Activated T-helper 1 cell treated with Interleukin-2 at 50 U/mL for 16 hours (primary cell): ENCODE measurements around the gene RHOA.
"Not testable (repeated sequence)": the region's sequence is repeated elsewhere in the genome, so short reads cannot be mapped to it uniquely, and the experiment has no call there.

Experiments
- DNase-seq: peaks from one replicate; pipeline ENCODE4 v3.0.0-alpha.2; 2020; ENCODE audit warnings: low read depth

RHOA gene

GRCh38 chr3:49362561-49362960 lies 49.2 kb downstream of the RHOA start:
- no peak for DNase-seq

- DNase-seq: no peak
Observed at GRCh38 chr3:49359623-49360022, 52.2 kb downstream of the RHOA start.

- no peak for DNase-seq
Observed at GRCh38 chr3:49358884-49359225, 52.9 kb downstream of the RHOA start.

- peak; percentile 64 for DNase-seq
Observed at GRCh38 chr3:49358217-49358883, 53.4 kb downstream of the RHOA start, which contains the start of gene GPX1. TSS of gene GPX1 (minus strand) at chr3:49358353. CDS start at chr3:49358278, 75 bp downstream.

DNA sequence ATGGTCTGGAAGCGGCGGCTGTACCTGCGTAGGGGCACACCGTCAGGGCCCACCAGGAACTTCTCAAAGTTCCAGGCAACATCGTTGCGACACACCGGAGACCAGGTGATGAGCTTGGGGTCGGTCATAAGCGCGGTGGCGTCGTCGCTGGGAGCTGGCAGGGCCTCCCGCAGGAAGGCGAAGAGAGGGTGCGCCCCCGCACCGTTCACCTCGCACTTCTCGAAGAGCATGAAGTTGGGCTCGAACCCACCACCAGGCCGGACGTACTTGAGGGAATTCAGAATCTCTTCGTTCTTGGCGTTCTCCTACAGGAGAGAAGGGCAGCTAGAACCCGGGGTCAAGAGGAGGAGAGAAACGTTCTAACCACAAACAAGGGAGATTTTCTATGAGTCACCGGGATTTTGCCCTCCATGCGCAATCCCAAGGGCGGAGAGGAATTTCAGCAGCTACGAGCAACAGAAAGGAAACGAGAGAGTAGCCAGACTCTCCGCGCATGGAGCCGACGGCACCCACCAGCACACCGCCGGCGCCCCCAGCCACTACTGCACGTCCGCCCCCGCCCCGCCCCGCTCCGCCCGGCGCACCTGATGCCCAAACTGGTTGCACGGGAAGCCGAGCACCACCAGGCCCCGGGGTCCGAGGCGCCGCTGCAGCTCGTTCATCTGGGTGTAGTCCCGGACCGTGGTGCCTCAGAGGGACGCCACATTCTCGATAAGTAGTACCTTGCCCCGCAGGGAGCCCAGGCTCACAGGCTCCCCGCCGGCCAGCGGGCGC lies 54.1 kb downstream of the RHOA start:
- DNase-seq: peak; percentile 28

DNA sequence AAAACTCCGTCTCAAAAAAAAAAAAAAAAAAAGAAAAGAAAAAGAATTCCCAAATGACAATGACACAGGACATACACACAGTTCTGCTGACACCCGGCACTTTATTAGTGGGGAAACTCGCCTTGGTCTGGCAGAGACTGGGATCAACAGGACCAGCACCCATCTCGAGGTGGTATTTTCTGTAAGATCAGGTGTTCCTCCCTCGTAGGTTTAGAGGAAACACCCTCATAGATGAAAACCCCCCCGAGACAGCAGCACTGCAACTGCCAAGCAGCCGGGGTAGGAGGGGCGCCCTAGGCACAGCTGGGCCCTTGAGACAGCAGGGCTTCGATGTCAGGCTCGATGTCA lies 54.7 kb downstream of the RHOA start:
- not testable (repeated sequence) for DNase-seq

GRCh38 chr3:49352890-49353421 lies 58.8 kb downstream of the RHOA start:
- DNase-seq: no peak

DNA sequence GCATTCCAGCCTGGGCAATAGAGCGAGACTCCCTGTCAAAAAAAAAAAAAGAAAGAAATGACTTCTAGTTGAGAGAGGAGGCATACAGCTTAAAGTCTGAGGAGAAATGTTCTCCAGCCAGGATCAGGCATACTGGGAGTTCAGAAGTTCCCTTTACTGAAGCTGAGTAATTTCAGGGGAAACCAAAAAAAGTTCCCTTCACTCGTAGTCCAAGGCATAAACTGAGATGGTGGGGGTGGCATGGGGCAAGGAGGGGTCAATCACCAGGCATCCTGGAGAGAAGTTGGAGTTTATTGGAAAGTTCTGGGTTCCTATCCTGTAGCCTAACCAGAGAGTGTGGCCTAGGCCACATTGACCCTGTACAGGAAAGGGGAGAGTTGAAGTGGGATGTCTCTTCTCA lies 59.5 kb downstream of the RHOA start:
- no peak for DNase-seq

GRCh38 chr3:49351521-49352011 lies 60.2 kb downstream of the RHOA start:
- no peak for DNase-seq

GRCh38 chr3:49349348-49350114 lies 62.2 kb downstream of the RHOA start:
- no peak for DNase-seq

DNA sequence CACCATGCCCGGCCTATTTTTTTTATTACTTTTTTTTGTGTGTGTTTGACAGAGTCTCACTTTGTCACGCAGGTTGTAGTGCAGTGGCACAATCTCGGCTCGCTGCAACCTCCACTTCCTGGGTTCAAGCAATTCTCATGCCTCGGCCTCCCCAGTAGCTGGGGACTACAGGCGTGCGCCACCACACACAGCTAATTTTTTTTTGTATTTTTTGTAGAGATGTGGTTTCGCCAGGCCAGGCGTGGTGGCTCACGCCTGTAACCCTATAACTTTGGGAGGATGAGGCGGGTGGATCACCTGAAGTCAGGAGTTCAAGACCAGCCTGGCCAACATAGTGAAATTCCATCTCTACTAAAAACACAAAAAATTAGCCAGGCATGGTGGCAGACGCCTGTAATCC lies 63.4 kb downstream of the RHOA start:
- not testable (repeated sequence) for DNase-seq

DNA sequence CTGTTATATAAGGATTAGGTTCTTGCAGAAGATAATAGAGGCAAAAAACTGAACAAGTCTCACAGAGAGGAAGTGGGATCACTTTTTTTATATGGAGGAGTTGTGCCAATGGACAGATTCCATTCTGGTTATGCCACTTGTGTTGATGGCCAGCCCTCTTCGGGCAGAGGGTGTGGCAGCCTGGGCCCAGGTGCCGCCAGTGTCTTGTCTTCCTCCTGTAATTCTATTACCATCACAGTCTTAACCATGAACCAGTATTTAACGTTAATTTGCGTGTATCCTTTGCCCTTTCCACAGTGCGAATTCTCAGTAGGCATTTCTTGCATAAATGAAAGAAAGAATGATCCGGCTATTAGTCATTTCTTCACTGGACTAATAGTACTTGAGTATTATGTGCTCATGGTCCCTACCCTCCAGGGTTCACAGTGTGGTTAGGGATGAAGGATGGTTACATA lies 65.0 kb downstream of the RHOA start:
- DNase-seq: no peak

- no peak for DNase-seq
Observed at GRCh38 chr3:49343163-49343562, 68.6 kb downstream of the RHOA start.

- DNase-seq: no peak
Observed at GRCh38 chr3:49341996-49342395, 69.8 kb downstream of the RHOA start.

DNA sequence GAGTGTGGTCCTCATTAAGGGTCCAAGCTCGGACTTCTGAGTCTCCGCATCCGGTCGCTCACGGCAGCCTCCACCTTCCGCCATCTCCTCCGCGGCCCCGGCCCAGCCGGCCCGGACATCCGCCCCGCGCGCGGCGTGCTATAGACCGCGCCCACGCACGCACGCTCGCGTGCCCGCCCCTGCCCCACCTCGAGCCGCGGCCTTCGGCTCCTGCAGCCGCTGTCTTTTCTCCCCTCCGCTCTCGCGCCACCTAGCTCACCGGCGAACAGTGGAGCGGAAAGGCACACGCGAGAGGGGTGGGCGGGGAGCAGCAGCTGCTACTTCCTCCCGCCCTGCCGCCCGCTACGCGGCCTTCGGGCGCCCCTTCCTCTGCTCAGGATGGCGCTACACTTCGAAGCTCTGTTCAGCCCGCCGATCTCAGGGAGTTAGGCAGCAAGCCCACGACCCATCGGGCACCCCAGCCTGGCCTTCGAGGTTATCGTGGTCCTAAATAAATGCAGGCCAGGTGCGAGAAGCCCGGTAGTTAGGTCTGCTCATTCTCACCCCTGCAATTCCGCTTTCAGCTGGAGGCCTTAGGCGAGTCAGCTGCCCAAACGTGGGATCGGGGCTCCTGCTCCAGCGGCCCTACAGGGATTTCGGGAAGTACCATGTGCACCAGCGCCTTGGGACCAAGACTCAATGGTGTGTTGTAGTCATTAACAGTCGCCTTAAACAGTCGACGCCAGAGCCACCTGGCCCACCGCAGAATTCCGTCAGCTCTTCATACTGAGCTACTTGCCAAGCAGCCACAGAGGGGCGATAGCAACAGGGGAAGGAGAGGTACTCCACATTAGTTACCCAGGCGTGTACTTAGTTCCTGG lies 71.6 kb downstream of the RHOA start, which contains the start of gene USP4:
USP4 (minus strand) TSS at position 113 of the 860 bp plus-strand sequence; CDS start at position 84, 29 bp downstream.
- peak; percentile 92 for DNase-seq

DNA sequence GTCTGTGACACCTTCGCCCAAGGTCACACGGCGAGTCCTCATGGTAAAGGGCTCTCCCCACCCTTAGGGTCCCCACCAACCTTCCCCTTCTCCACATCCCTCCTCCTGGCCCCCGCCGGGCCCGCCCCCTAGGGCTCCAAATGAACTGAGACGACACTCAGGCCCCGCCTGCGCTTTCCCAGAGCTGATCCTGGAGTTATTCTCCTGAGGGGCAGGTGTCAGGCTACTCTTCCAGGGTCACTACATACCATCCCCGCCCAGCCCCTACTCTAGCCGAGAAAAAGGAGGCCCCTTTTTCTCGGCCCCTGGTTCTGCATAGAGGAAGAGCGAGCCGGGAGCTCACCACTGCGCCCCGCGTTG lies 72.2 kb downstream of the RHOA start:
- no peak for DNase-seq

GRCh38 chr3:49333916-49334633 lies 77.7 kb downstream of the RHOA start:
- DNase-seq: no peak

DNA sequence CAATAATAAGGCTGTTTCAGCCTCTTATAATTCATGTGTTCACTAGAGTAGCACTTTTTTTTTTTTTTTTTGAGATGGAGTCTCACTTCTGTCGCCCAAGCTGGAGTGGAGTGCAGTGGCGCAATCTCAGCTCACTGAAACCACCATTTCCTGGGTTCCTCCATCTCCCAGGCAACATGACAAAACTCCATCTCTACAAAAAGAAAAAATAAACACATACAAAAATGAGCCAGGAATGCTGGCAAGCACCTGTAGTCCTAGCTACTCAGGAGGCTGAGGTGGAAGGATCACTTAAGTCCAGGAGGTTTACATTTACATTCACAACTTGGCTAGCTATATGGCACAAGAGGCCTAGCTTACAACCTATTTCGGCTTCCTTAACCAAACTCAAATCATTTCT lies 78.7 kb downstream of the RHOA start:
- no peak for DNase-seq

GRCh38 chr3:49329186-49329585 lies 82.6 kb downstream of the RHOA start:
- DNase-seq: no peak

- DNase-seq: not testable (repeated sequence)
Observed at GRCh38 chr3:49328350-49328749, 83.4 kb downstream of the RHOA start.

- DNase-seq: no peak
Observed at GRCh38 chr3:49327485-49327884, 84.3 kb downstream of the RHOA start.
